C4-2B (cell line): ENCODE data around the gene NEU4.

Experiments used
- H3K27ac ChIP-seq: fragments of 450-650 bp; 2 replicates; pipeline ENCODE4 v1.5.1; 2017
- ZFX ChIP-seq: fragments of 450-650 bp; IDR thresholded peaks from 2 replicates; pipeline ENCODE4 v1.6.1; 2017
- TF ChIP-seq, protein P1 (sequence below): fragments of 450-650 bp; conservative IDR thresholded peaks from 2 replicates; pipeline ENCODE4 v1.5.1; 2017; ENCODE audit warnings: mild to moderate bottlenecking

NEU4 gene

DNA sequence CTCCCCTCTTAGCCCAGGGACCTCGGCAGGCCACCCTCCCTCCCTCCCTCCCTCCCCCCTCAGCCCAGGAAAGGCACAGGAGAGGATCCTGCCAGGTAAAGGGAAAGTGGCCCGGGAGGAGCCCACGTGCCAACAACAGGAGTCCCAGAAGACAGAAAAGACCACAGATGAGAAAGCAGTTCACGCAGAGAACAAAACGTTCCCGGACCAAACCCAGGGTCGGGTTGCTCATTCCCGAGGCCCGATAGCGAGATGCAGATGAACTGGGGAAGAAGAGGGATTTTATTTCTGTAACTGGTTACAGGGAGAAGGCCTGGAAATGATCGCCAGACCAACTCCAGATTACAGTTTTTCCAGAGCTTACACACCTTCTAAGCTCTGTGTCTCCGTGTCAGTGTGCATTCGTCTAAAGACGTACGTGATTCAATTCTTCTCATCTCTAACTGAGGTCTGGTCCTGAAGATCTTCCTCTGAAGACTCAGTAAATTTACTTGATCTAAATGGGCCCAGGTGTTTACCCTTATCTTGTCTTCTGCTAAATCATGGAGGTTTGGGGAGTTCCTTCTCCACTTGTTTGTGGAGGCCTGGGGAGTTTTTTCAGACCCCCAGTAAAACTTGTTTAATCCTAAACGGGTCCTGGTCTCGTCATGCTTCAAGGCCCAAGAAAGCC lies 807 bp upstream of the NEU4 start:
- H3K27ac ChIP-seq, result no peak overlapping the region
- no peak for TF ChIP-seq ZFX
- TF ChIP-seq, protein P1, sequence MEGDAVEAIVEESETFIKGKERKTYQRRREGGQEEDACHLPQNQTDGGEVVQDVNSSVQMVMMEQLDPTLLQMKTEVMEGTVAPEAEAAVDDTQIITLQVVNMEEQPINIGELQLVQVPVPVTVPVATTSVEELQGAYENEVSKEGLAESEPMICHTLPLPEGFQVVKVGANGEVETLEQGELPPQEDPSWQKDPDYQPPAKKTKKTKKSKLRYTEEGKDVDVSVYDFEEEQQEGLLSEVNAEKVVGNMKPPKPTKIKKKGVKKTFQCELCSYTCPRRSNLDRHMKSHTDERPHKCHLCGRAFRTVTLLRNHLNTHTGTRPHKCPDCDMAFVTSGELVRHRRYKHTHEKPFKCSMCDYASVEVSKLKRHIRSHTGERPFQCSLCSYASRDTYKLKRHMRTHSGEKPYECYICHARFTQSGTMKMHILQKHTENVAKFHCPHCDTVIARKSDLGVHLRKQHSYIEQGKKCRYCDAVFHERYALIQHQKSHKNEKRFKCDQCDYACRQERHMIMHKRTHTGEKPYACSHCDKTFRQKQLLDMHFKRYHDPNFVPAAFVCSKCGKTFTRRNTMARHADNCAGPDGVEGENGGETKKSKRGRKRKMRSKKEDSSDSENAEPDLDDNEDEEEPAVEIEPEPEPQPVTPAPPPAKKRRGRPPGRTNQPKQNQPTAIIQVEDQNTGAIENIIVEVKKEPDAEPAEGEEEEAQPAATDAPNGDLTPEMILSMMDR, result no peak

GRCh38 chr2:241809383-241810306 lies 652 bp downstream of the NEU4 start:
- TF ChIP-seq, protein P1, result no peak
- TF ChIP-seq ZFX, result no peak
- no peak overlapping the region for H3K27ac ChIP-seq

DNA sequence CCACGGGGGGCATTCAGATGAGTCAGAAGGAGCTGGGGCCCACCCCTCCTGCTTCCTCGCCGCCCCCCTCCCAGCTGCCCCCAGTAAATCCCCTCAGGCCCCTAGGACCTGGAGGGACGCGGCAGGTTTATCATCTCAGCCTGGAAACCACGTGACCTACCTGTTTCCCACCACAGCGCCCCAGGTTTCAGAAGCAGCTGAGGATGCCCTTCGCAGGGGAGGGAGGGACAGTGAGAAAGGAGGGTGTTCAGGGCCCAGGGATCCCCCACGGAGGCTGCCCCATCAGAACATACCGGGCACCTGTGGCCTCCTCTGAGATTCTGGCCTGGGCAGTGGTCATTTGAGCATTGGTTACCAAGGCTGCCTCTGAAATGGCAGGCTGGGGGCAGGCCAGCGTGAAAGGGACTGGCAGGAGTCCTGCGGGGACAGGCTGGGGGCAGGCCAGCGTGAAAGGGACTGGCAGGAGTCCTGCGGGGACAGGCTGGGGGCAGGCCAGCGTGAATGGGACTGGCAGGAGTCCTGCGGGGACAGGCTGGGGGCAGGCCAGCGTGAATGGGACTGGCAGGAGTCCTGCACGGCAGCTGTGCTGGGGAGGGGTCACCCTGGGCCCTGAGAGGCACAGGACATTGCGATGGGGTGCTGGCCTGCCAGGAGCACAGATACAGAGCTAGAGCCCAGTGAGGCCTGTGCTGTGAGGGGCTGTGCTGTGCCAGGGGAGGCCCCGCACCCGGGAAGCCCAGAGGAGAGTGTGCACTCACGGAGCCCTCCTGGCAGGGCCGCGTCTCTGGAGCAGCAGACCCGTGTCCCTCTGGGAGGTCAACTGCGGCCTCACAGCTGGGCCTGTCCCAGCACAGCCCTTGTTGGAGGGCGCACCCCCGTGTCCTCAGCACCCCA lies 1.6 kb downstream of the NEU4 start:
- no peak overlapping the region for H3K27ac ChIP-seq
- TF ChIP-seq, protein P1, result no peak

DNA sequence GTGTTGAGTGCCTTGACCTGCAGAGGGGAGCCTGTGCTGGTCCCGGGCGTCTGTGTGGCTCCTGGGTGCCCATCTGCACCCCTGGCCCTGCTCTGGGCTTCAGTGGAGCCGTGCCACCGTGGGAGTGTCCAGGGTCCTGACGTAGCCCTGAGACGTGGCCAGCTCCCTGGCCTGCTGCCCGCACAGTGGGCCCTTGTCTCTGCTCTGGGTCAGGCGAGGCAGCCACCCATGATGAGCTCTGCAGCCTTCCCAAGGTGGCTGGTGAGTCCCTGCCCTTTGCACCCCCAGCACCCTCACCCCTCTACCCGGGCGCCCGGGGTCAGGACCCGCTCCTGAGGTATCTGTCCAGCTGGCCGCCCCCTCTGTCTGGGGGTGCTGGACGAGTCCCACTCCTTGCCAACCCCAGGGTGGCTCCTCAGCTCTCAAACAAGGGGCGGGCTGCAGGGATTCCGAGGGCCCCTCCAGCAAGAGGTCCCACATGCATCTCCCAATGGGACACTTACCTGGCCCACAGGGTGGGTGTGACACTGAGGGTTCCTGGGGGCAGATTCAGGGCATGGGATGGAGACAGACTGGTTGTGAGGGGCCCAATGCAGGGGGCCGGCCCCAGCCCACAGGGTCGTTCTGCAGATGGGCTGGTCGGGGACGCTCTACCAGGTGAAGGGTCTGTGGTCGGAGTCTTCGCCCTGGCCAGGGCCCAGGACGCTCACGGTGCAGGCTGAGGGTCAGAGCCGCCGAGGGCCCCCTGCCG lies 2.4 kb downstream of the NEU4 start:
- TF ChIP-seq, protein P1, result no peak
- no peak for TF ChIP-seq ZFX

GRCh38 chr2:241811952-241812729 lies 3.1 kb downstream of the NEU4 start:
- TF ChIP-seq, protein P1, result no peak
- no peak for TF ChIP-seq ZFX
- H3K27ac ChIP-seq, result no peak overlapping the region

More for the DNA sequence above, 2.4 kb downstream of the NEU4 start:
- H3K27ac ChIP-seq, result no peak overlapping the region
